IMR-90 (cell line): ENCODE data around the gene SSPN. TPM values are rescaled to one million over a fixed set of nuclear protein-coding genes. Genes with fewer than 3 reads are reported as not detected.

ENCODE experiments used
- ATAC-seq: fragments of 200-7000 bp; cut with Tn5 transposase; 2 replicates; pipeline ENCODE4 v1.9.1; 2020; ENCODE audit warnings: low read depth, mild to moderate bottlenecking, moderate library complexity
- BruUV-seq: library from RNA; stranded (reverse); fragments of 400-500 nt; replicated peaks from 2 replicates; lab custom pipeline; 2021; lab: Mats Ljungman, UMichigan
- CTCF ChIA-PET: fragments of 300-600 bp; formaldehyde crosslinking; extraction: SDS; loops from one replicate; lab custom pipeline; 2021; ENCODE audit warnings: antibody characterized with exemption; lab: Yijun Ruan, JAX
- POLR2A ChIA-PET: fragments of 300-600 bp; sonication (Branson Sonifier 250); formaldehyde crosslinking; loops from one replicate; lab custom pipeline; 2022; ENCODE audit warnings: antibody characterized with exemption; ENCODE audit not compliant: unreplicated experiment; lab: Charles Lee
- DNase-seq: peaks from one replicate; pipeline ENCODE4 v3.0.0; 2013
- H2AFZ ChIP-seq: replicated peaks from 2 replicates; pipeline ENCODE3; 2013; ENCODE audit warnings: low read length, mild to moderate bottlenecking; ENCODE audit not compliant: poor library complexity
- H2AK5ac ChIP-seq: 2 replicates; pipeline ENCODE4 v1.6.1; 2013; ENCODE audit warnings: low read depth, low read length, inconsistent platforms
- H2AK9ac ChIP-seq: replicated peaks from 2 replicates; pipeline ENCODE3; 2013; ENCODE audit warnings: mild to moderate bottlenecking, low read depth, low read length, moderate library complexity; ENCODE audit not compliant: poor library complexity
- H2BK120ac ChIP-seq: 2 replicates; pipeline ENCODE4 v1.6.1; 2013; ENCODE audit warnings: low read depth, low read length, inconsistent platforms
- H2BK15ac ChIP-seq: 3 replicates; pipeline ENCODE4 v1.6.1; 2013; ENCODE audit warnings: low read depth, low read length, inconsistent platforms
- H2BK20ac ChIP-seq: 2 replicates; pipeline ENCODE4 v1.6.1; 2013; ENCODE audit warnings: low read depth, mild to moderate bottlenecking, inconsistent platforms, low read length, moderate library complexity
- H2BK5ac ChIP-seq: 2 replicates; pipeline ENCODE4 v1.6.1; 2013; ENCODE audit warnings: mild to moderate bottlenecking, low read depth, low read length, inconsistent platforms; ENCODE audit not compliant: poor library complexity, severe bottlenecking
- H3K14ac ChIP-seq: replicated peaks from 2 replicates; pipeline ENCODE4 v1.6.1; 2013; ENCODE audit warnings: low read depth, low read length, inconsistent platforms
- H3K18ac ChIP-seq: 2 replicates; pipeline ENCODE4 v1.6.1; 2013; ENCODE audit warnings: low read depth, low read length, control low read depth
- H3K23ac ChIP-seq: 2 replicates; pipeline ENCODE4 v1.6.1; 2013; ENCODE audit warnings: low read depth, low read length, inconsistent platforms
- H3K27ac ChIP-seq: 2 replicates; pipeline ENCODE4 v1.5.1; 2013; ENCODE audit warnings: mild to moderate bottlenecking, control low read depth, low read length; ENCODE audit not compliant: insufficient read depth
- H3K27me3 ChIP-seq: 2 replicates; pipeline ENCODE4 v1.6.1; 2013; ENCODE audit warnings: low read length; ENCODE audit not compliant: control insufficient read depth, insufficient read depth
- H3K36me3 ChIP-seq: 2 replicates; pipeline ENCODE4 v1.6.1; 2013; ENCODE audit warnings: low read length, mixed read lengths; ENCODE audit not compliant: control insufficient read depth, insufficient read depth
- H3K4ac ChIP-seq: 2 replicates; pipeline ENCODE4 v1.6.1; 2013; ENCODE audit warnings: low read depth, low read length, inconsistent platforms
- H3K4me1 ChIP-seq: 2 replicates; pipeline ENCODE4 v1.6.1; 2013; ENCODE audit warnings: low read length, mixed read lengths; ENCODE audit not compliant: control insufficient read depth, insufficient read depth
- H3K4me2 ChIP-seq: 2 replicates; pipeline ENCODE4 v1.6.1; 2013; ENCODE audit warnings: low read depth, mild to moderate bottlenecking, control low read depth, low read length, moderate library complexity
- H3K4me3 ChIP-seq: 2 replicates; pipeline ENCODE4 v1.5.1; 2013; ENCODE audit warnings: low read depth, mild to moderate bottlenecking, control low read depth, low read length, moderate library complexity; ENCODE audit not compliant: insufficient read depth
- H3K56ac ChIP-seq: 2 replicates; pipeline ENCODE4 v1.6.1; 2013; ENCODE audit warnings: low read length, inconsistent platforms; ENCODE audit not compliant: insufficient read depth; ENCODE audit errors: extremely low read depth
- H3K79me1 ChIP-seq, 2 experiments: 2 replicates each; pipeline ENCODE4 v1.6.1; 2013; ENCODE audit warnings: low read length in 2 of 2, inconsistent platforms in 1 of 2, low read depth in 1 of 2
- H3K9ac ChIP-seq: 2 replicates; pipeline ENCODE4 v1.6.1; 2013; ENCODE audit warnings: low read depth, low read length, control low read depth
- H3K9me1 ChIP-seq: 2 replicates; pipeline ENCODE4 v1.6.1; 2013; ENCODE audit warnings: low read length, inconsistent platforms; ENCODE audit not compliant: insufficient read depth
- H3K9me3 ChIP-seq: 2 replicates; pipeline ENCODE4 v1.6.1; 2013; ENCODE audit warnings: low read length; ENCODE audit not compliant: control insufficient read depth, insufficient read depth
- H4K20me1 ChIP-seq: 2 replicates; pipeline ENCODE4 v1.6.1; 2013; ENCODE audit warnings: low read length, inconsistent platforms; ENCODE audit not compliant: insufficient read depth
- H4K5ac ChIP-seq: 2 replicates; pipeline ENCODE4 v1.6.1; 2013; ENCODE audit warnings: mild to moderate bottlenecking, low read depth, low read length, control low read depth
- H4K8ac ChIP-seq, 2 experiments: 2 replicates each; pipeline ENCODE4 v1.6.1; 2013; ENCODE audit warnings: low read depth in 2 of 2, low read length in 2 of 2, control low read depth in 1 of 2, inconsistent platforms in 1 of 2
- H4K91ac ChIP-seq: 2 replicates; pipeline ENCODE4 v1.6.1; 2013; ENCODE audit warnings: low read depth, low read length, inconsistent platforms; ENCODE audit not compliant: insufficient read depth
- BHLHE40 ChIP-seq: fragments of 150-350 bp; IDR thresholded peaks from 2 replicates; pipeline ENCODE4 v1.6.1; 2016; ENCODE audit warnings: mild to moderate bottlenecking, low read depth, low read length
- MAZ ChIP-seq: IDR thresholded peaks from 2 replicates; pipeline ENCODE4 v1.6.1; 2012; ENCODE audit warnings: low read depth, mild to moderate bottlenecking, low read length, improper control_type of control experiment, moderate library complexity, borderline replicate concordance
- POLR2A ChIP-seq: IDR thresholded peaks from 2 replicates; pipeline ENCODE4 v1.6.1; 2012; ENCODE audit warnings: mild to moderate bottlenecking, low read depth, low read length
- RCOR1 ChIP-seq: IDR thresholded peaks from 2 replicates; pipeline ENCODE4 v1.6.1; 2012; ENCODE audit warnings: mild to moderate bottlenecking, low read length, improper control_type of control experiment; ENCODE audit not compliant: insufficient replicate concordance
- RFX5 ChIP-seq: IDR thresholded peaks from 2 replicates; pipeline ENCODE4 v1.8.0; 2012; ENCODE audit warnings: low read depth, mild to moderate bottlenecking, low read length, moderate library complexity
- WGBS, 2 experiments: methylation state at CpG; one replicate each; pipeline versions ENCODE4 v1.1.5 to v1.1.7; 2013; ENCODE audit warnings: missing lambda C conversion rate in 2 of 2; ENCODE audit not compliant: insufficient read length in 1 of 2; ENCODE audit errors: extremely low coverage in 2 of 2; 5-methylcytosine and 5-hydroxymethylcytosine counted together
- dilution Hi-C: fragments of 300-500 bp; cut with HindIII; formaldehyde crosslinking; loops from one replicate; pipeline ENCODE4 v1.14.3; 2018; ENCODE audit warnings: low sequenced_read_pairs; ENCODE audit not compliant: unreplicated experiment
- in situ Hi-C: fragments of 300-500 bp; cut with MboI; formaldehyde crosslinking; loops from 3 replicates; pipeline ENCODE4 v1.14.3; 2019; ENCODE audit warnings: low sequenced_read_pairs, inconsistent platforms, mixed read lengths
- intact Hi-C: fragments of 100-400 bp; cut with micrococcal nuclease; formaldehyde crosslinking; loops from 2 replicates; pipeline ENCODE4 v1.10.0; 2022
- polyA plus RNA-seq, 3 experiments: library from polyadenylated mRNA; depleted of rRNA; stranded (reverse); fragments of >200 nt; gene quantifications; 2 replicates each; pipeline ENCODE4 v1.2.3, GENCODE V29; 2012; ENCODE audit warnings: low replicate concordance in 1 of 3
- total RNA-seq: library from RNA; depleted of rRNA; stranded (reverse); fragments of >200 nt; gene quantifications from 2 replicates; pipeline ENCODE4 v1.2.3, GENCODE V29; 2012
- TF ChIP-seq, protein P1 (sequence below): fragments of 150-350 bp; IDR thresholded peaks from 2 replicates; pipeline ENCODE4 v1.6.1; 2017; ENCODE audit warnings: mild to moderate bottlenecking, antibody characterized with exemption, low read length, low read depth

SSPN gene
- total and polyA plus RNA-seq, 2 of the 4 experiments (the other 2 are of a cell fraction): 3.5 to 5.6 TPM

- Histone ChIP-seq H3K27me3 (no peaks in the 10 kb centered on the region), H3K4me1 (peaks cover 18% of the 10 kb centered on the region), H4K91ac (peak overlapping the region; percentile 49), H2AK5ac (peak overlapping the region; percentile 40; the same call in 1 of the 2 replicates), H3K4ac (peak overlapping the region; percentile 86), H3K23ac (peak overlapping the region; percentile 75; the same call in 1 of the 2 replicates), H3K79me1 (no peaks in the 10 kb centered on the region), H3K18ac (peak overlapping the region; percentile 46), H2BK120ac (peak overlapping the region; percentile 85), H3K56ac (0 out of 2 replicates have a peak overlapping the region, but pooled peaks have one; percentile 16), H3K27ac (peak overlapping the region; percentile 80), H3K14ac (peak overlapping the region; percentile 84; the same call in 1 of the 2 replicates), H4K5ac (peak overlapping the region; percentile 65), H3K9me1 (peaks cover 12% of the 10 kb centered on the region), H3K4me2 (no peak overlapping the region), H2BK15ac (peak overlapping the region; percentile 43; the same call in 2 of the 3 replicates), H2AK9ac (no peak overlapping the region), H3K9ac (peak overlapping the region; percentile 23; the same call in 1 of the 2 replicates), H3K9me3 (no peaks in the 10 kb centered on the region), H2BK20ac (peak overlapping the region; percentile 64; the same call in 1 of the 2 replicates), H3K36me3 (no peaks in the 10 kb centered on the region), H3K4me3 (no peak overlapping the region), H2AFZ (peak overlapping the region; percentile 82), H4K20me1 (no peaks in the 10 kb centered on the region), H2BK5ac (peak overlapping the region; percentile 73), H4K8ac (peak overlapping the region in 1 of 2 experiments; percentile 70; a peak in 2 of 4 replicates)
- no TSS peak for BruUV-seq
- DNase-seq (no peak), ATAC-seq (no peak)
- intact Hi-C loops (loop anchor here (2.0 kb wide), 2 partner anchors 63 to 149 kb away; no protein-coding TSS in a partner anchor), dilution Hi-C loops (no loop called here), in situ Hi-C loops (no loop called here)
- 93% methylated on average over 3 of the region's 11 CpGs; no CpG with 5 or more reads in 1 of the 2 experiments for WGBS, 2 experiments
- TF ChIP-seq POLR2A (no peak), MAZ (no peak), RFX5 (no peak), BHLHE40 (no peak), RCOR1 (no peak)
- TF ChIP-seq, protein P1, sequence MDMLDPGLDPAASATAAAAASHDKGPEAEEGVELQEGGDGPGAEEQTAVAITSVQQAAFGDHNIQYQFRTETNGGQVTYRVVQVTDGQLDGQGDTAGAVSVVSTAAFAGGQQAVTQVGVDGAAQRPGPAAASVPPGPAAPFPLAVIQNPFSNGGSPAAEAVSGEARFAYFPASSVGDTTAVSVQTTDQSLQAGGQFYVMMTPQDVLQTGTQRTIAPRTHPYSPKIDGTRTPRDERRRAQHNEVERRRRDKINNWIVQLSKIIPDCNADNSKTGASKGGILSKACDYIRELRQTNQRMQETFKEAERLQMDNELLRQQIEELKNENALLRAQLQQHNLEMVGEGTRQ: no peak
- POLR2A ChIA-PET: no interaction called here
- CTCF ChIA-PET: no interaction called here
Observed at GRCh38 chr12:26275313-26276131, 80.1 kb downstream of the SSPN start.
